ENCODE data around the gene LDHA.
"Not testable (repeated sequence)": the region's sequence is repeated elsewhere in the genome, so short reads cannot be mapped to it uniquely, and the experiment has no call there.

The LDHA gene

GRCh38 chr11:18394928-18395734, 768 bp downstream of the LDHA start:
- no peak for DNase-seq

GRCh38 chr11:18395735-18396504, 1.6 kb downstream of the LDHA start:
- peak; percentile 77 for DNase-seq

- DNase-seq = no peak
Observed at GRCh38 chr11:18397921-18398320, 3.6 kb downstream of the LDHA start.

- not testable (repeated sequence) for DNase-seq
Observed at GRCh38 chr11:18401077-18401476, 6.7 kb downstream of the LDHA start.

- no peak for DNase-seq
Observed at GRCh38 chr11:18404062-18404461, 9.7 kb downstream of the LDHA start.

GRCh38 chr11:18407400-18407799, 13.0 kb downstream of the LDHA start:
- DNase-seq = not testable (repeated sequence)

- no peak for DNase-seq
Observed at GRCh38 chr11:18408558-18409291, 14.4 kb downstream of the LDHA start.

- no peak for DNase-seq
Observed at GRCh38 chr11:18416459-18416858, 22.1 kb downstream of the LDHA start.

- DNase-seq = no peak
Observed at GRCh38 chr11:18419040-18419439, 24.7 kb downstream of the LDHA start.

GRCh38 chr11:18420067-18420466, 25.7 kb downstream of the LDHA start:
- DNase-seq = no peak

GRCh38 chr11:18427240-18427639, 32.9 kb downstream of the LDHA start:
- no peak for DNase-seq

GRCh38 chr11:18429332-18429731, 35.0 kb downstream of the LDHA start:
- DNase-seq = no peak

- DNase-seq = no peak
Observed at GRCh38 chr11:18438691-18439090, 44.3 kb downstream of the LDHA start.

GRCh38 chr11:18449251-18449650, 54.9 kb downstream of the LDHA start:
- no peak for DNase-seq

GRCh38 chr11:18452927-18453326, 58.6 kb downstream of the LDHA start:
- no peak for DNase-seq

GRCh38 chr11:18455686-18456372, 61.5 kb downstream of the LDHA start, which contains the start of gene LDHAL6A:
Gene LDHAL6A (plus strand): TSS chr11:18455856. CDS start chr11:18456681, 825 bp downstream.
- DNase-seq = no peak

- no peak for DNase-seq
Observed at GRCh38 chr11:18457450-18457849, 63.1 kb downstream of the LDHA start.
